D341Med (cell line): ENCODE results near the gene DAP.

Source experiments
- DNase-seq: peaks from one replicate; pipeline ENCODE4 v3.0.0; 2012; ENCODE audit warnings: low spot score

The DAP gene

GRCh38 chr5:10760096-10760920 is 726 bp downstream of the DAP start:
- DNase-seq: peak; percentile 42

GRCh38 chr5:10759111-10759510 is 1.9 kb downstream of the DAP start:
- DNase-seq: no peak

GRCh38 chr5:10757922-10758555 is 3.0 kb downstream of the DAP start:
- no peak for DNase-seq

- DNase-seq: no peak
Measured at GRCh38 chr5:10757043-10757442, 4.0 kb downstream of the DAP start.

GRCh38 chr5:10756549-10756948 is 4.5 kb downstream of the DAP start:
- DNase-seq: no peak

- no peak for DNase-seq
Measured at GRCh38 chr5:10753178-10753577, 7.9 kb downstream of the DAP start.

- no peak for DNase-seq
Measured at GRCh38 chr5:10752451-10752850, 8.6 kb downstream of the DAP start.

GRCh38 chr5:10750909-10751308 is 10.1 kb downstream of the DAP start:
- DNase-seq: no peak

- DNase-seq: no peak
Measured at GRCh38 chr5:10747678-10748622, 13.1 kb downstream of the DAP start.

- DNase-seq: no peak
Measured at GRCh38 chr5:10746711-10747110, 14.3 kb downstream of the DAP start.

- DNase-seq: no peak
Measured at GRCh38 chr5:10745133-10745532, 15.9 kb downstream of the DAP start.

- no peak for DNase-seq
Measured at GRCh38 chr5:10744681-10745080, 16.4 kb downstream of the DAP start.

GRCh38 chr5:10743951-10744350 is 17.1 kb downstream of the DAP start:
- DNase-seq: no peak

- no peak for DNase-seq
Measured at GRCh38 chr5:10743526-10743925, 17.5 kb downstream of the DAP start.

GRCh38 chr5:10741661-10742060 is 19.4 kb downstream of the DAP start:
- no peak for DNase-seq

- DNase-seq: no peak
Measured at GRCh38 chr5:10740384-10740783, 20.6 kb downstream of the DAP start.

GRCh38 chr5:10737880-10738279 is 23.2 kb downstream of the DAP start:
- DNase-seq: no peak

- DNase-seq: no peak
Measured at GRCh38 chr5:10736808-10737207, 24.2 kb downstream of the DAP start.

- no peak for DNase-seq
Measured at GRCh38 chr5:10736354-10736753, 24.7 kb downstream of the DAP start.

GRCh38 chr5:10735569-10736276 is 25.3 kb downstream of the DAP start:
- DNase-seq: no peak

GRCh38 chr5:10734832-10735523 is 26.1 kb downstream of the DAP start:
- no peak for DNase-seq
